Hematopoietic multipotent progenitor cell treated with erythropoietin and hydrocortisone succinate and interleukin-3 and kit ligand, for 8 days (in vitro differentiated cells): Measurements from ENCODE around the gene PTGFR.

Source experiments
- DNase-seq: peaks from one replicate; pipeline ENCODE4 v3.0.0-alpha.2; 2015

Gene PTGFR

DNA sequence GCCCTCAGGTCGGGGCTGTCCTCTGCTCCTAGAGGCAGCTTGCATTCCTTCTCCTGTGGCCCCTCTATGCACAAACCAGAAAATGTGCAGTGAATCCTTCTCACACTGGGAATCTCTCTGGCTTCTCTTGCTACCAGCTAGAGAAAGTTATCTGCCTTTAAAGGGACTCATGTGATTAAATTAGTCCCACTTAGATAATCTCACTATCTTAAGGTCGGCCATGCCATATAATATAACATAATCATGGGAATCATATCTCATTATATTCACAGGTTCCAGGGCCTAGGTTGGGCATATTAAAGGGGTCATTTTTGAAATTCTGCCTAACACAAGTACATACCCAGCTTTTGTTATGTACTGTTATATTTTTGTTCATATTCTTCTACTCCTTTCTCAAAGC is 31.4 kb downstream of the PTGFR start:
- DNase-seq: no peak

DNA sequence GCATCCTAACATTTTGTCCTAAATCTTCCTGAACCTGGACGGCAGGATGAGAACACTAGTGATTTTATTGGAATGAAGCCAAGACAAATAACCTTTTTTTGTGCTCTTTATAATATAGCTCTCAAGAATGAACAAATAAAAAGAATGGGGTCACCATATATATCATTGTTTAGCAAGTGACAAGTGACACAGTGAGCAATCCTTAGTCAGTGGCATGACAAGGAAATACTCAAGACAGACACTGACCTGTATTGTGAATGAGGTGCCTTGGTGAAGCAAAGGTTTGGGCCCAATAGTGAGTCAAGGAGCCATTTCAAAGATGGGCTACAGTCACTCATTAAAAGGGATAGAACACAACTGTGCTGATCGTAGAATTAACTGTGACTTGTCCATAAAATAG is 35.7 kb downstream of the PTGFR start:
- no peak for DNase-seq

DNA sequence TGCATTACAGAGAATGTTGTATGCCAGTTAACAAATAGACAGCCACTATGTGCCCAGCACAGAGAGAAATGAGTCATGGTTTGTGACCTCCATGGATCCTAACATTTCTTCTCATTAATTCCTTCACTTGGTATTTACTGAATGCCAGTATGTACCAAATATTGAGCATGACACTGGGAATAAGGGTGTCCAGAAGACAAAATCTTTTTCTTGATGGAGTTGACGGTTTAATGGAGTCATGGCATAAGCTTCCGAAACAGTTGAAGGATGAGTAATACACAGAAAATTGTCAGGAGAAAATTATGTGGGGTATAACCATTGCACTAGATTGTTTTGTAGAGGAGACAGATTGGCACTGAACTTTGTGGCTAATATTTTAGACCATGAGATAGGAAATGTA is 36.9 kb downstream of the PTGFR start:
- no peak for DNase-seq

DNA sequence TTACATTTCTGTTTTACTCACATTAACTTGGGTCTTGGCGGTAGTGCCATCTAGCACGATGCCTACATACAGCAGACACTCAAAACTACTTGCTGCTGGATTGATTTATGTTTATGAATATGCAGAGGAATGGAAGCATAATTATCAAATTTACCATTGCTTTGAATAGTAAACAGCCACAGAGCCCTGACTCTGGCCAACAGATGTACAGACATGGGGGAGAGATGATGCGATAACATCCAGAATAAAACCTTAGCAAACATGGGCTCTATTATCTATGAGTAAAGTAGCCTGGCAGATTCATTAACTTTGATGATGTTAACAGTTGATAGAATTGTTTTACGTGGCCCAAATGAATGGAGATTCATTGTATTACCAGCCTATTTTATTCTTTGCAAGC is 42.8 kb downstream of the PTGFR start:
- no peak for DNase-seq

DNA sequence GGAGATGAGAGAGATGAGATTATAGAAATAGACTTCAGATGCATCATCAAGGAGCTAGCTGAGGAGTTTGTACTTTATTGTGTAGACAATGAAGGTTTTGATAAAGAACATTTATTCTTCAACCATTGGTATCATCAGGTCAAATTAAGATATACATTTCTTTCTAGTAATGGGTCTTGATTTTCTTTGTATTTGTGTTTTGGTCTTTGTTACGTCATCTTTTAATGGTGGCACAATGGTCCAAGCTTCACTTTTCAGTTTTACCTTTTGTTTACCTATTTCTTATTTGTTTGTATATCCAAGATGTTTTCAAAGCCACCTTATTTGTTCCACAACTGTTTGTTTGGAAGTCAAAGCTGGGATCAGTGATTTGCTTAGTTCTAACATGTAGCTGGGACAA is 44.5 kb downstream of the PTGFR start:
- no peak for DNase-seq

DNA sequence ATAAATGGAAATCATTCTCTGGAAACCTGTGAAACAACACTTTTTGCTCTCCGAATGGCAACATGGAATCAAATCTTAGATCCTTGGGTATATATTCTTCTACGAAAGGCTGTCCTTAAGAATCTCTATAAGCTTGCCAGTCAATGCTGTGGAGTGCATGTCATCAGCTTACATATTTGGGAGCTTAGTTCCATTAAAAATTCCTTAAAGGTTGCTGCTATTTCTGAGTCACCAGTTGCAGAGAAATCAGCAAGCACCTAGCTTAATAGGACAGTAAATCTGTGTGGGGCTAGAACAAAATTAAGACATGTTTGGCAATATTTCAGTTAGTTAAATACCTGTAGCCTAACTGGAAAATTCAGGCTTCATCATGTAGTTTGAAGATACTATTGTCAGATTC is 45.7 kb downstream of the PTGFR start:
- DNase-seq: no peak

DNA sequence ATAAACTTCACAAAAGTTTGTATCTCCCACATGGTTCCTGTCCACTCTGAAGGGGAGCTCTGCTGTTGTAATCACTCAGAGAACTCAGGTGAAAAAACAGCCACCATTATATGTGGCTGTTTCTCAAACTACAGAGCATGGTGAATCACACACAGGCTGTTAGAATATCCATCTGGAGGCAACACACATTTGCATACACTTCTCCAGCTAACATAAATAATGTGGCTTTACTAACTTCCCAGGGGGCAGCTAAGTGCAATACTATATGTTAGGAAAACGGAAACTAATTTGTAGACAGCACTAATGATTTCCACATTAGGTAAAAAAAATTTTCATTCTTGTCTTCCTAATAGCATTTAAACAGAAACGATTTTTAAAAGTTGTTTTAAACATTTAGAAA is 49.3 kb downstream of the PTGFR start:
- no peak for DNase-seq

DNA sequence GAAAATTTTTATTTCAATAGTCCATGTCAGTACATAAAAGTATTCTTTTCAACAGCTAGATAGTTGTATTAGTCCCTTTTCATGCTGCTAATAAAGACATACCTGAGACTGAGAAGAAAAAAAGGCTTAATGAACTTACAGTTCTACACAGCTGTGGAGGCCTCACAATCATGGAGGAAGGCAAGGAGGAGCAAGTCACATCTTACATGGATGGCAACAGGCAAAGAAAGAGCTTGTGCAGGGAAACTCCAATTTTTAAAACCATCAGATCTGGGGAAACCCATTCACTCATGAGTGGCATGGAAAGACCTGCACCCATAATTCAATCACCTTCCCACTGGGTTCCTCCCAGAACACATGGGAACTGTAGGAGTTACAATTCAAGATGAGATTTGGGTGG is 50.7 kb downstream of the PTGFR start:
- no peak for DNase-seq

DNA sequence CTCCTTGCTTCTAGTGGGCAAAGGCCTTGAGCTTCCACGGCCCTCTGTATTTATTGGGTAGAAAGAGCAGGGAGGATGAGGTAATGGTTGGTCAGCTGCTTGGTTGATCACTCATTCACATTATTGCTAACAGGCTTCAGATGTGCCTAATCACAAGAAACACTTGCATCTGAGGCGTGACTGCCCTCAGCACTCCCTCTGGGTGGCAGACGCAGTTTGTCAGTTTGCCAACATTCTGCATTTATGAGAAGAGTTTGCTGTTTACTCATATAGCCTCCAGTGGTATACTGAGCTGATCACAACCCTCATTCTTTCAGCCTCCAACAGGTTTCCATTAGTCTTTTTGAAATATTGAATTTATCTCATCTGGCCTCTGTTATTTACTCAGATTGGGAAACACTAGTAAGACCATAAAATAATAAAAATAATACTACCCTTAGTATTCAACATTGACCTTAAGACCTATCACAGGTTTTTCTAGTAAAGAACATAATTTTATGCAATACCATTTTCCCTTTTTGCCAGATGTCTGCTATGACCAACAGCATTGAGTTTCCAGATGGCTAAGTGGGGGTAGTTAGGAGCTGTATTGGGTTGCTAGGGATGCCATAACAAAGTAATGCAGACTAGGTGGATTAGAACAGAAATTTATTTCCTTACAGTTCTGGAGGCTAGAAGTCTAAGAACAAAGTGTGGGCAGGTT is 53.3 kb downstream of the PTGFR start:
- no peak for DNase-seq

DNA sequence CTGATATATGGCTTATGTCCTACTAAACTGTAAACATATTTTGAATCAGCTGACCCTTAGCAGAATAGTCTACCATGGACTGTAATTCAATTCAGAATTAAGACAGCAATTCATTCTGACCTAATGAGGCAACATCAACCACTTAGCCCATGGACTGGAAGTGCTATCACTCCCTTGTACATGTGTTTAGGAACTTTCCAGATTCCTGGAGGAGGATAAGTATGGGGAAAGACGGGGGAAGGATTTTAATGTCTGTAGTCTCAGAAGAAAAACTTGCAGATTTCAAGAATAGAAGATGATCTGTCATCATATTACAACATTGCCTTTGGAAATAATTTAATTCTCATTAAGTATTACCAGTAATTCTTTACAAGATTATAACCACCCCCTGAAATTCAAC is 56.3 kb downstream of the PTGFR start:
- no peak for DNase-seq

DNA sequence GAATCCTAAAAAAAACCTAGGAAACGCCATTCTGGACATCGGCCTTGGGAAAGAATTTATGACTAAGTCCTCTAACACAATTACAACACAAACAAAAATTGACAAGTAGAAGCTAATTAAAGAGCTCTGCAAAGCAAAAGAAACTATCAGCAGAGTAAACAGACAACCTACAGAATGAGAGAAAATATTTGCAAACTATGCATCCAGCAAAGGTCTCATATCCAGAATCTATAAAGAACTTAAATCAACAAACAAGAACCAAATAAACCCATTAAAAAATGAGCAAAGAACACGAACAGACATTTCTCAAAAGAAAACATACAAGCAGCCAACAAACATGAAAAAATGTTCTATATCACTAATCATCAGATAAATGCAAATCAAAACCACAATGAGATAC is 58.6 kb downstream of the PTGFR start:
- no peak for DNase-seq

DNA sequence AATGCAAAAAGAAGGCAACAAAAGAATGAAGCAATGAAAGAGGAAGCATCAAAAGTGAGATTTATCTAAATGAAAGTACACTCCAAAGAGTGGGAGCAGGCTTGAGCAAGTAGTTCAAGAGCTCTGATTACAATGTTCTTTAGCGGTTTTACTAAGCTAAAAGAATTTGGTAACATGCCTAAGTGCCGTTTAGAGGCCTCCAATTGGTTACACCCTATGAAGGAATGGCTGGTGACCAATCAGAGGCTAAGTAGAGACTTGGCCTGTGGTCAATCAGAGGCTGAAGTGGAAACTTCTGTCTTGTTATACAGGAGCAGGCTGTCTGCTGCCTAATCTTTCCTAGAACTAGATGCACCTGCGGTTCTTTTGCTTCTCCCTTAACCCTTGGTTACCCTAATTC is 59.1 kb downstream of the PTGFR start:
- DNase-seq: no peak

DNA sequence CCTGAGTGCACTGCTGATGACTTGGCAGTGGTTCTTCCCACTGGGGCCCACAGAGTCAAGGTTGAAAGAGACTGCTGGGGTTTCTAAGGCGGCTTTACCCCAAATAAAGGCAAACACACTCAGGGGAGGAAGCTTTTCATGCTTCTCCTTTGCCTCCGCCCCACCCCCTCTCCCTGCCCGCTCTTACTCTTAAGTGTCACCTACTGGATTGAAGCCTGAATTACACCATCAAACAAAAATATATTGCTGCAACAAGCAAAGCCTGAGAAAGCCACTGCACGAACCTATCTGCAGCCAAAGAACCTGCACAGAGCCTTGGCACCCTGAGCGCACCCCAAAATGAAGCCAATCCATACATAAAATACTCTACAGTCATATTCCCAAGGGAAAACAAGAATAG is 63.1 kb downstream of the PTGFR start:
- DNase-seq: no peak

DNA sequence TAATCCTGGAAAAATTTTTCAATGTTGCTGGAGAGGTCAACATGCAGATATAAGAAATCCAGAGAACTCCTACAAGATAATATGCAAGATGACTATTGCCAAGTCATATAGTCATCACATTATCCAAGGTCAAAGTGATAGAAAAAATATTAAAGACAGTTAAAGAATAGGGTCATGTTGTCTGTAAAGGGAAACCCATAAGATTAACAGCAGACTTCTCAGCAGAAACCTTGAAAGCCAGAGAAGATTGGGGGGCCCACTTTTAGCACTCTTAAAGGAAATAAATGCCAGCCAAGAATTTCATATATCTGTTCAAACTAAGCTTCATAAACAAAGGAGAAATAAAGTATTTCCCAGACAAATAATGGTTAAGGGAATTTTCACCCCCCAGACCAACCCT is 64.1 kb downstream of the PTGFR start:
- DNase-seq: no peak

DNA sequence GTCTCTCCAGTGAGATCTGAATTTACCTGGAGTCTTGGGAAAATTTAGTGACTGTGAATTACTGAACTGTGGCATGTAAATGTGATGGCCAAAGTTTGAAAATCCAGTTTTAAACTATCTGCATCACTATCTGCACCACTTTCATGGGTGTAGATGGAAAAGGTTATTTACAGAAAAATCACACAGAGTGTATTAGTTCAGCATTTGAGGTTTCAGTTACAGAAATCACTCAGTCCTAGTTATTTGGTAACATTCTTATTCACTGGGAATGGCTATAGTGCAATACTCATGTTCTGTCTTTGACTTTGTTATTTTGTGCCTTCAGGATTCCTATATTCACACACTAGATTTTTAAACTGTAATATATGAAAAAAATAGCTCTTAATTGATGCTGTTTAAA is 68.9 kb downstream of the PTGFR start:
- DNase-seq: no peak

DNA sequence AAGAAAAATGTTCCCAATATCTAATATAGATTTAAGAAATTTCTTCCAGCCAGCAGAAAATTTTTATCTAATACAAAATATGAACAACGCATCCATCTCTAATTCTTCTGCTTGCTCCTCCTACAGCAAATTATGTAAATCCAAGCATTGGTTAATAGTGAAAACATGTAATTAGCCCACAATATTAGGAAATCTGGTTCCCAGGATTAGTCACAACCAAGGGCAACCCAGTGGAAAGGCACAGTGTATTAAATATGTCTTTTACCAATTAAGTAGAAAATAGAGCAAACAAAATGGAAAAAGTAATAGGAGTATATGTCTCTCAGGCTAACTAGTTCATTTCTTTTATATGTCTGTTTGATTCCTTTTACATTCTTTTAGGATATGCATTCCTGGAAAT is 70.0 kb downstream of the PTGFR start:
- DNase-seq: no peak

DNA sequence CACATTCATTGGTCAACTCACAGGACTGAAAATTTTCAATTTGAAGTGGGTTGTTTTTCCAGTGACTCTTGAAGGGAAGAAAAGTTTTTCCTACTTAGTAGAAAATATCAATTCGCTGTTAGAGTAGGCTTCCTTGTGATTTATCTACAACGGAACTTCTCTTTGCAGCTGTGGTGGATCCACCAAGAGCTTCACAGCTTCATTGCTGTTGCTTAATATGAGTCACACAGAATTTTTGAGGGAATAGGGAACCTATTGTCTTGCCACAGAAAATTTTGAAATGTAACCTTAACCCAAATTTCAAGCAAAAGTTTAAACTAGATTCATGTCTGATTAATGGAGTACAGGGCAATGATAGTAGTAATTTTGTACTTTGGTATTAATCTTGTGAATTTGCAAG is 71.1 kb downstream of the PTGFR start:
- DNase-seq: no peak

DNA sequence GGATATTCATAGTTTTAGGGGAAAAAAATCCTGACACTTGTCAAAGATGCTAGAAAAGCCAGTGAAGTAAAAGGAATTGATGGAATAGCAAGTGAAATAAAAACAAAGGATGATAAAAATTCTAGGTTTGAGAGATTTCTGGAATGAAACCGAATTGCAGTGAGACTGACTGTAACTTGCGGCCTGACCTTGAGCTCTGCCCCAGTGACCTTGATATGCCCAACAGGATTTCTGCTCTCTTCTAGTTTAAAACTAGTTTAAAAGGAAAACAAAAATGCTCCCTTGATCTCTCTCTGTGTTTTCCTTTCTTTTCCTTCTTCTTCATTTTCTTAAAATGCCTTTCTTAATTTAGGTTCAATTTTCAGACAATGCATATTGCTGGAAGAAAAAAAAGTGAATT is 74.6 kb downstream of the PTGFR start:
- no peak for DNase-seq

DNA sequence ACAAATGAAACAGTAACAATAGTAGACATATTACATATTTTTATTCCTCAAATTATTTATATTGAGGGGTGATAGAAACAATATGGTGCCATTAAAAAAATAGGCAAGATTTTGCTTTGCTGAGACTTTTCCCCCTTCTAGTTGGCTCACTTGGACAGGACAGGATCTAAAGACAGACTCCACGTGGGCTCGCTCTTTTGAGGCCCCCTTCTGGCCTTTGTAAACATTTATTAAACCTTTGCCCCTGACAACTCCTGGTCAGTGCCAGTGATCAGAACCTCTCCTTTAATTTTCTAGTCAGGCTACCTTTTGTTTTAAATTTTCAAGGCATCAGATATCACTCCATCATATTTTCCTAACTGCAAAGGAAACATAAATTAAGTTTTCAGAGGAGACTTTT is 79.8 kb downstream of the PTGFR start:
- DNase-seq: no peak

DNA sequence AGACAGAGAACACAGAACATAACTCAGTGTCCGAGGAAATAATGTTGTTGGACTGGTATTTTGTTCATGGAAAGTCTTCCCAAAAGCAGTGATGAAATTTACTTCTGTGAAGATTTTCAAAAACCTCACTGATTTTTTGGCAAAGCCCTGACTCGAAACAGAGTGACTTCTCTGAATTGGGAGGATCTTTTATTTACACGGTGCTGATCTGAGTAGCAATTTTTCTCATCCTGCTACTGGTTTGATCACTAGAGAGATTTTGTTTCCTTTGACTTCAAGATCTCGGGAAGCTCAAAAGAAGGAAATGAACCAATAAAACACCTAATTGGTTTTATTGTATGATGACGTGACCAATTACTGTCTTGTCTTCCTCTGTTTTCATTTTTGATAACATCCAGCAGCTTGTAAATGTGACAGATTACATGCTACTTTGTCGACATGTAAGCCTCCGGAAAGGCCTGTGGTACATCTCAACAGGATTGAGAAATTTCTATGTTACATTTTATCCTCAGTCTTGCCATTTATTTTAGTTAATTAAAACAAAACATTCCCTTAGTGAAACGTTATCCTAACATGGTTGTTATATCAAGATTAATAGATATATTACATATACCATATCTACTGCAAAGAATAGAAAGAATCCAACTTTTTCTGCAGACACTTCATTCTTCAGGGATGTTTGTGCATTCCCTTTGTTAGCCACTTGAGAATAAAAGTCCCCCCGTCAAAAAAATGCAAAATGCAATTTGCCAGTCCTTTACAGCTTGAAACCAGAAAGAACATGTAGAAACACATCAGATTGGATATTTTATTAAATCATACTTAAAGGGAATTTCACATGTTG is 86.7 kb downstream of the PTGFR start:
- DNase-seq: no peak

DNA sequence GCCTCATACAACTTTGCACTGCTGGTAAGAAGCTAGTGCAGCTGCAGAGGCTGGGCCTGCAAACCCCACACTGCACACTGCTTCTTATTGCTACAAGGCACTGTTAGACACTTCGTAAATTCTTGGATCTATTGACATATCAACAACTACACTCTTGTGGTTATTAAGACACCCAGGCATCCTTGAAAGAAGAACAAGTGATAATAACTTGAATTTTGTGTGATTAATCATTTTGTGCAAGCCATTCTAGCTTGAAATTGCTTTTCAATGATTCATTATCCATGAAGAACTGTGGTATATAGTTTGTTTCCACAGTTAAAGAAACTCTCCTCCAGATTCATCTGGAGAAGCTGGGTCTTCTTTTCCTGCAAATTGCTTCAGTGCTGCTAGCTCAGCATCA is 95.8 kb downstream of the PTGFR start:
- DNase-seq: no peak

DNA sequence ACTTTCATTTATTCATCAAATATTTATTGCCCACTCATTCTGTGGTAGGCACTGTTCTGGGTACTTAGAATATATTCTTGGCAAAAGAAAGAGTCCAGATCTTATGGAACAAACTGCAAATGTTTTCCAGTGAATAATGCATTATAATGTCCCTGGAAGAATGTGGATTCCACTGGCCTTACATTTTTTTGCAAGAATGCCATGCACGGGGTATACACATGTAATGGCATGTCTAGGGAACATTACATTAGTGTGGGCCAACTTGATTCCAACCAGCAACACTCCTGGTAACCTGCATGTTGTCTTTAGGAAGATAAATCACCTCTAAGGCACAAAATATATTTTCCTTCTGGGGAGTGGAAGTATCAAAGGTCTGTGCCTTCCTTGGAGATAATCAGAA is 96.4 kb downstream of the PTGFR start:
- no peak for DNase-seq
